Vagina (tissue), 2 donors: ENCODE results near the gene RNU6-8.

ENCODE experiments used
- POLR2A ChIP-seq, 2 donors: fragments of 450-650 bp; IDR thresholded peaks; one replicate each; pipeline ENCODE4 v1.6.1; 2017; ENCODE audit warnings: antibody characterized with exemption in 2 of 2, mild to moderate bottlenecking in 2 of 2, moderate library complexity in 2 of 2
- POLR2AphosphoS5 ChIP-seq, 2 donors: sonication (generic); formaldehyde crosslinking; IDR thresholded peaks; one replicate each; pipeline ENCODE4 v1.9.0; 2017; ENCODE audit warnings: antibody characterized with exemption in 2 of 2, mild to moderate bottlenecking in 2 of 2, low read depth in 1 of 2; ENCODE audit not compliant: insufficient read depth in 1 of 2
- TF ChIP-seq, protein P1 (sequence below), 3 experiments: fragments of 450-650 bp in 2 of 3; fragments of 200-600 bp in 1 of 3; sonication (generic) in 1 of 3; IDR thresholded peaks; one replicate each; pipeline ENCODE4 v1.5.1; 2017 to 2019; ENCODE audit warnings: antibody characterized with exemption in 3 of 3, mild to moderate bottlenecking in 2 of 3, moderate library complexity in 2 of 3

DNA sequence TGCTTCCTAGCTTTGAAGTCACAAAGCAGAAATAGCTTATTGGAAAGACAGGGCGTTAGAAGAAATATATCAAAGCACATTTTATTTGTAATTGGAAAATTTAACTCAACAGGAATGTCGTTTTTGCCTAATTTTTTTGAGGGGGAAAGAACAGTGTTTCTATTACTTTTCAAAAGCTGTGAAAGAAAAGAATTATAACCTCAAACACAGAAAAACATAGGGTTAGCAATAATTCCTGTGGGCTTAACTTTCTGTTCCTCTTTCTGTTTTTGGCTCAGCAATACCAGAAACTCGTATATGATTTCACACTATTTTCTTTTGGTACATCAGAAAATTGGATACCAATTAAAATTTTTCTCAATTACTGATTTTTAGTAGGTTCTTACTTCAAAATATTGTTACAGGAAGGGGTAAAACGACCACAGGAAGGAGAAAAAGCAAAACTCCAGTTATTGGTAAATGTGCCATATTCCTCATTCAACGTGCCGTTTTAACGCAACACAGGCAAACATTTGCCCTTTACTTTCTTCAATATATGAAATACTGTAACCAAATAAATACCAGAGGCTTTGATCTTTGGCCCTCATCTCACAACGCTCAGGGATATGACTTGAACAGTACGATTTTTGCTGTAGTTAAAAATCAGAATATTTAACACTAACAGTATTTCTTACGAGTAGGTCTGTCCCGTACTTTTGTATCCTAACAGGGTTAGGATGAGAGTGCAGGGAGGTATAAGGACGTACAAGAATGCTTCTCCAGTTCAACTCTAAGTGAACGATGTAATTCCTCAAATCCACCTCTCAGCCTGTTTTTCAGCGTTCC, 2.5 kb downstream of the RNU6-8 start:
- TF ChIP-seq POLR2A (IDR thresholded peaks at IDR 0.05) (no peak), POLR2AphosphoS5 (IDR thresholded peaks at IDR 0.05; ENCODE audit: insufficient read depth in 1 of 2, low read depth in 1 of 2) (no peak)
- TF ChIP-seq, protein P1, sequence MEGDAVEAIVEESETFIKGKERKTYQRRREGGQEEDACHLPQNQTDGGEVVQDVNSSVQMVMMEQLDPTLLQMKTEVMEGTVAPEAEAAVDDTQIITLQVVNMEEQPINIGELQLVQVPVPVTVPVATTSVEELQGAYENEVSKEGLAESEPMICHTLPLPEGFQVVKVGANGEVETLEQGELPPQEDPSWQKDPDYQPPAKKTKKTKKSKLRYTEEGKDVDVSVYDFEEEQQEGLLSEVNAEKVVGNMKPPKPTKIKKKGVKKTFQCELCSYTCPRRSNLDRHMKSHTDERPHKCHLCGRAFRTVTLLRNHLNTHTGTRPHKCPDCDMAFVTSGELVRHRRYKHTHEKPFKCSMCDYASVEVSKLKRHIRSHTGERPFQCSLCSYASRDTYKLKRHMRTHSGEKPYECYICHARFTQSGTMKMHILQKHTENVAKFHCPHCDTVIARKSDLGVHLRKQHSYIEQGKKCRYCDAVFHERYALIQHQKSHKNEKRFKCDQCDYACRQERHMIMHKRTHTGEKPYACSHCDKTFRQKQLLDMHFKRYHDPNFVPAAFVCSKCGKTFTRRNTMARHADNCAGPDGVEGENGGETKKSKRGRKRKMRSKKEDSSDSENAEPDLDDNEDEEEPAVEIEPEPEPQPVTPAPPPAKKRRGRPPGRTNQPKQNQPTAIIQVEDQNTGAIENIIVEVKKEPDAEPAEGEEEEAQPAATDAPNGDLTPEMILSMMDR (IDR thresholded peaks at IDR 0.05) = no peak
